WTC11 (cell line): Measurements from ENCODE around the gene LRRC8D. TPM values are rescaled to one million over a fixed set of nuclear protein-coding genes. Genes with fewer than 3 reads are reported as not detected.

Experiments
- ATAC-seq: fragments of 200-7000 bp; cut with Tn5 transposase; 2 replicates; pipeline ENCODE4 v1.10.0; 2021; ENCODE audit warnings: mild to moderate bottlenecking, moderate library complexity
- CTCF ChIA-PET: fragments of 300-600 bp; sonication (Branson Sonifier 250); formaldehyde crosslinking; loops from one replicate; lab custom pipeline; 2021; ENCODE audit warnings: antibody characterized with exemption; lab: Charles Lee
- POLR2A ChIA-PET: fragments of 350-600 bp; sonication (Branson Sonifier 250); formaldehyde crosslinking; loops from one replicate; lab custom pipeline; 2021; ENCODE audit warnings: antibody characterized with exemption; lab: Charles Lee
- DNase-seq: peaks from one replicate; pipeline ENCODE4 v3.0.0; 2021; ENCODE audit warnings: low spot score
- H3K27ac Mint-ChIP-seq: 2 replicates; pipeline ENCODE4 v1.8.0; 2021; ENCODE audit warnings: mixed read lengths
- H3K27me3 Mint-ChIP-seq: 2 replicates; pipeline ENCODE4 v1.8.0; 2021; ENCODE audit warnings: low read depth, mild to moderate bottlenecking, moderate library complexity, mixed read lengths
- H3K36me3 Mint-ChIP-seq: 2 replicates; pipeline ENCODE4 v1.8.0; 2021; ENCODE audit warnings: mixed read lengths
- H3K4me1 Mint-ChIP-seq: 2 replicates; pipeline ENCODE4 v1.8.0; 2022; ENCODE audit warnings: mixed read lengths
- H3K4me3 Mint-ChIP-seq: 2 replicates; pipeline ENCODE4 v1.8.0; 2021; ENCODE audit warnings: mild to moderate bottlenecking, moderate library complexity, mixed read lengths
- H3K9me3 Mint-ChIP-seq: 2 replicates; pipeline ENCODE4 v1.8.0; 2021; ENCODE audit warnings: mixed read lengths
- CREM ChIP-seq: sonication (generic); formaldehyde crosslinking; IDR thresholded peaks from 2 replicates; pipeline ENCODE4 v1.8.1; 2022; ENCODE audit warnings: mild to moderate bottlenecking, missing genetic modification reagents, moderate library complexity
- GTF2I ChIP-seq: fragments of 250-450 bp; sonication (Bioruptor Pico); conservative IDR thresholded peaks from 2 replicates; pipeline ENCODE4 v1.4.0; 2021; ENCODE audit warnings: mild to moderate bottlenecking
- IRF2 ChIP-seq: sonication (generic); formaldehyde crosslinking; IDR thresholded peaks from 2 replicates; pipeline ENCODE4 v1.8.0; 2022; ENCODE audit warnings: low read depth, missing genetic modification reagents, borderline replicate concordance
- PRRX2 ChIP-seq: fragments of 250-450 bp; sonication (Bioruptor Pico); IDR thresholded peaks from 2 replicates; pipeline ENCODE4 v1.8.0; 2021; ENCODE audit warnings: mild to moderate bottlenecking
- RELA ChIP-seq: sonication (generic); formaldehyde crosslinking; IDR thresholded peaks from 2 replicates; pipeline ENCODE4 v1.8.1; 2022; ENCODE audit warnings: missing genetic modification reagents, mild to moderate bottlenecking, borderline replicate concordance
- SMAD3 ChIP-seq: sonication (generic); formaldehyde crosslinking; IDR thresholded peaks from 2 replicates; pipeline ENCODE4 v1.8.0; 2022; ENCODE audit warnings: missing genetic modification reagents, mild to moderate bottlenecking, borderline replicate concordance
- SMAD4 ChIP-seq: sonication (generic); formaldehyde crosslinking; IDR thresholded peaks from 2 replicates; pipeline ENCODE4 v1.8.0; 2022; ENCODE audit warnings: mild to moderate bottlenecking, missing genetic modification reagents
- ZNF263 ChIP-seq: sonication (generic); formaldehyde crosslinking; IDR thresholded peaks from 2 replicates; pipeline ENCODE4 v1.8.1; 2022; ENCODE audit warnings: low read depth, mild to moderate bottlenecking, moderate library complexity, missing genetic modification reagents
- ZNF317 ChIP-seq: sonication (generic); formaldehyde crosslinking; IDR thresholded peaks from 2 replicates; pipeline ENCODE4 v1.8.1; 2023; ENCODE audit warnings: low read depth, mild to moderate bottlenecking, moderate library complexity, missing genetic modification reagents, borderline replicate concordance
- total RNA-seq: library from RNA; stranded (reverse); gene quantifications from 3 replicates; pipeline ENCODE4 v1.2.3, GENCODE V29; 2021
- TF ChIP-seq, protein P1 (sequence below): sonication (generic); formaldehyde crosslinking; IDR thresholded peaks from 2 replicates; pipeline ENCODE4 v1.8.1; 2022; ENCODE audit warnings: low read depth, mild to moderate bottlenecking, moderate library complexity, missing genetic modification reagents, borderline replicate concordance
- TF ChIP-seq, protein P2 (sequence below): sonication (generic); formaldehyde crosslinking; IDR thresholded peaks from 2 replicates; pipeline ENCODE4 v1.8.1; 2022; ENCODE audit warnings: mild to moderate bottlenecking, moderate library complexity, missing genetic modification reagents
- TF ChIP-seq, protein P3 (sequence below): sonication (generic); formaldehyde crosslinking; IDR thresholded peaks from 2 replicates; pipeline ENCODE4 v1.8.0; 2022; ENCODE audit warnings: mild to moderate bottlenecking, missing genetic modification reagents
- TF ChIP-seq, protein P4 (sequence below): sonication (generic); formaldehyde crosslinking; conservative IDR thresholded peaks from 2 replicates; pipeline ENCODE4 v1.8.1; 2022; ENCODE audit warnings: mild to moderate bottlenecking, missing genetic modification reagents
- TF ChIP-seq, protein P5 (sequence below): sonication (generic); formaldehyde crosslinking; IDR thresholded peaks from 2 replicates; pipeline ENCODE4 v1.8.0; 2022; ENCODE audit warnings: mild to moderate bottlenecking, missing genetic modification reagents
- TF ChIP-seq, protein P6 (sequence below): sonication (generic); formaldehyde crosslinking; conservative IDR thresholded peaks from 2 replicates; pipeline ENCODE4 v1.8.1; 2023; ENCODE audit warnings: mild to moderate bottlenecking, low read depth, missing genetic modification reagents, moderate library complexity

Gene LRRC8D
- total RNA-seq, 1 experiment from 2014 or later = 42.6 TPM

DNA sequence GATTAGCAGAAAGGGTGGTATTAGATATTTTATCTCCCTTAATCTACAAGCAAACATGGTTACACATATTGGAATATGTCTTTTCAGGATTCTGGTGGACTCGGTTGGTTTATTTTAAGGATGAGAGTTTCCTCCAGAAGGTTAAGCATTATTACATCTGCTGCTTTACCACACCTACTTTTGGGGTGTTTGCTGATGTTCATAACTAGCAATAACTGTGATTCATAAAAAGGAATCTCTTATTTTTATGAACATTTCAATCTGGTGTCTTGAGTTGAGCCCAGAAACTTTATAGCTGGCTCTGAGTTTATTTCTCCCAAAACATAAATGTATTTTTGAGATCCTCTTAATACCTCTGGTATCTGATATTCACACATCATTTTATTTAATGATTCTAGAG lies 82.7 kb downstream of the LRRC8D start:
- Mint-ChIP-seq H3K4me1 (peaks cover 91% of the 10 kb centered on the region), H3K27ac (no peak overlapping the region), H3K36me3 (no peaks in the 10 kb centered on the region), H3K4me3 (no peak overlapping the region), H3K9me3 (no peaks in the 10 kb centered on the region), H3K27me3 (no peaks in the 10 kb centered on the region)
- DNase-seq (no peak), ATAC-seq (no peak)
- TF ChIP-seq GTF2I (no peak), PRRX2 (CRISPR knock-in tag) (no peak), IRF2 (CRISPR knock-in tag) (no peak), SMAD4 (no peak), ZNF263 (CRISPR knock-in tag) (no peak), RELA (CRISPR knock-in tag) (no peak), CREM (no peak), ZNF317 (CRISPR knock-in tag) (no peak)
- TF ChIP-seq, protein P1, sequence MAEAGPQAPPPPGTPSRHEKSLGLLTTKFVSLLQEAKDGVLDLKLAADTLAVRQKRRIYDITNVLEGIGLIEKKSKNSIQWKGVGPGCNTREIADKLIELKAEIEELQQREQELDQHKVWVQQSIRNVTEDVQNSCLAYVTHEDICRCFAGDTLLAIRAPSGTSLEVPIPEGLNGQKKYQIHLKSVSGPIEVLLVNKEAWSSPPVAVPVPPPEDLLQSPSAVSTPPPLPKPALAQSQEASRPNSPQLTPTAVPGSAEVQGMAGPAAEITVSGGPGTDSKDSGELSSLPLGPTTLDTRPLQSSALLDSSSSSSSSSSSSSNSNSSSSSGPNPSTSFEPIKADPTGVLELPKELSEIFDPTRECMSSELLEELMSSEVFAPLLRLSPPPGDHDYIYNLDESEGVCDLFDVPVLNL = no peak
- TF ChIP-seq, protein P2, sequence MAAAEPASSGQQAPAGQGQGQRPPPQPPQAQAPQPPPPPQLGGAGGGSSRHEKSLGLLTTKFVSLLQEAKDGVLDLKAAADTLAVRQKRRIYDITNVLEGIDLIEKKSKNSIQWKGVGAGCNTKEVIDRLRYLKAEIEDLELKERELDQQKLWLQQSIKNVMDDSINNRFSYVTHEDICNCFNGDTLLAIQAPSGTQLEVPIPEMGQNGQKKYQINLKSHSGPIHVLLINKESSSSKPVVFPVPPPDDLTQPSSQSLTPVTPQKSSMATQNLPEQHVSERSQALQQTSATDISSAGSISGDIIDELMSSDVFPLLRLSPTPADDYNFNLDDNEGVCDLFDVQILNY = no peak
- TF ChIP-seq, protein P3, sequence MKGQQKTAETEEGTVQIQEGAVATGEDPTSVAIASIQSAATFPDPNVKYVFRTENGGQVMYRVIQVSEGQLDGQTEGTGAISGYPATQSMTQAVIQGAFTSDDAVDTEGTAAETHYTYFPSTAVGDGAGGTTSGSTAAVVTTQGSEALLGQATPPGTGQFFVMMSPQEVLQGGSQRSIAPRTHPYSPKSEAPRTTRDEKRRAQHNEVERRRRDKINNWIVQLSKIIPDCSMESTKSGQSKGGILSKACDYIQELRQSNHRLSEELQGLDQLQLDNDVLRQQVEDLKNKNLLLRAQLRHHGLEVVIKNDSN (CRISPR knock-in tag) = no peak
- TF ChIP-seq, all 79 proteins: peak for 0
- POLR2A ChIA-PET = no interaction called here
- CTCF ChIA-PET = interaction anchor here (3.2 kb wide), 1 partner anchor 61 kb away, joined by 11 read pairs; no protein-coding TSS in a partner anchor

DNA sequence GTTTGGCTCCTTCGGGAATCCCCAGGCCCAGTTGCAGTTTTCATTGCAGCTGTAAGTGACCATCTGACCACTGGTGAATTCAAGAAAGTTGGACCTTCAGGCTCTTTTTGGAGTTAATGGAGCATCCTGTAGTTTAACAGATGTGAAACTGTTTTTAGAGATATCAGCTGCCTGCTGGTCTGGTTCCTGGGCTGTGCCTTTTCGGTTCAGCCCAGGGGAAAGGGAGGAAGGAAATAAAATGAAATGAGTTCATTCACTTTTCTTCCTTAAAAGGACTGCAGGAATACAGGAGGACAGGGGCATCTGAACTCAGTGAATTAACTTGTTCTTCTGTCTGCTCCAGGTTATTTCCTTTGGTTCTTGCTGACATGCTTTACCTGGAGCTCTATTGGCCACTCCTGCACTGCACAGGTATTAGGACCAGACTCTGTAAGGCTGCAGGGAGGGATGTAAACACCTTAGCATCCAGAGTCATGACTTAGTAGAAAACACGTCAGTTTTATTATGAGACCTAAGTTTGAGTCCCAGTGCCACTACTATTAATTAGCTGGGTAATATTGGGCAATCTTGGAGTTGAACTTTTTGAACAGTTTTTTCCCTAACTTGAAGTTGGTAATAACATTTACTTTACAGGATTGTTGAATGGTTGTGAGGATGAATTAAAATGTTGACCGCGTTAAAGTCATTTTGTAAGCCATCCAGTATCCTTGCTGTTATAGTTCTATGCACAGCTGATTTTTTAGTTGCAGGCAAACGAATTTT lies 83.6 kb downstream of the LRRC8D start:
- no peak for DNase-seq
- H3K27ac Mint-ChIP-seq = peak overlapping the region; percentile 83
- H3K27me3 Mint-ChIP-seq = no peaks in the 10 kb centered on the region
- no peak for ATAC-seq
- peaks cover 91% of the 10 kb centered on the region for H3K4me1 Mint-ChIP-seq
- TF ChIP-seq, protein P1 = no peak
- no peak for TF ChIP-seq SMAD3 (CRISPR knock-in tag)
- TF ChIP-seq, protein P4, sequence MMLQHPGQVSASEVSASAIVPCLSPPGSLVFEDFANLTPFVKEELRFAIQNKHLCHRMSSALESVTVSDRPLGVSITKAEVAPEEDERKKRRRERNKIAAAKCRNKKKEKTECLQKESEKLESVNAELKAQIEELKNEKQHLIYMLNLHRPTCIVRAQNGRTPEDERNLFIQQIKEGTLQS (CRISPR knock-in tag) = no peak
- TF ChIP-seq, protein P5, sequence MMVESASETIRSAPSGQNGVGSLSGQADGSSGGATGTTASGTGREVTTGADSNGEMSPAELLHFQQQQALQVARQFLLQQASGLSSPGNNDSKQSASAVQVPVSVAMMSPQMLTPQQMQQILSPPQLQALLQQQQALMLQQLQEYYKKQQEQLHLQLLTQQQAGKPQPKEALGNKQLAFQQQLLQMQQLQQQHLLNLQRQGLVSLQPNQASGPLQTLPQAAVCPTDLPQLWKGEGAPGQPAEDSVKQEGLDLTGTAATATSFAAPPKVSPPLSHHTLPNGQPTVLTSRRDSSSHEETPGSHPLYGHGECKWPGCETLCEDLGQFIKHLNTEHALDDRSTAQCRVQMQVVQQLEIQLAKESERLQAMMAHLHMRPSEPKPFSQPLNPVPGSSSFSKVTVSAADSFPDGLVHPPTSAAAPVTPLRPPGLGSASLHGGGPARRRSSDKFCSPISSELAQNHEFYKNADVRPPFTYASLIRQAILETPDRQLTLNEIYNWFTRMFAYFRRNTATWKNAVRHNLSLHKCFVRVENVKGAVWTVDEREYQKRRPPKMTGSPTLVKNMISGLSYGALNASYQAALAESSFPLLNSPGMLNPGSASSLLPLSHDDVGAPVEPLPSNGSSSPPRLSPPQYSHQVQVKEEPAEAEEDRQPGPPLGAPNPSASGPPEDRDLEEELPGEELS (CRISPR knock-in tag) = no peak
- TF ChIP-seq, protein P6, sequence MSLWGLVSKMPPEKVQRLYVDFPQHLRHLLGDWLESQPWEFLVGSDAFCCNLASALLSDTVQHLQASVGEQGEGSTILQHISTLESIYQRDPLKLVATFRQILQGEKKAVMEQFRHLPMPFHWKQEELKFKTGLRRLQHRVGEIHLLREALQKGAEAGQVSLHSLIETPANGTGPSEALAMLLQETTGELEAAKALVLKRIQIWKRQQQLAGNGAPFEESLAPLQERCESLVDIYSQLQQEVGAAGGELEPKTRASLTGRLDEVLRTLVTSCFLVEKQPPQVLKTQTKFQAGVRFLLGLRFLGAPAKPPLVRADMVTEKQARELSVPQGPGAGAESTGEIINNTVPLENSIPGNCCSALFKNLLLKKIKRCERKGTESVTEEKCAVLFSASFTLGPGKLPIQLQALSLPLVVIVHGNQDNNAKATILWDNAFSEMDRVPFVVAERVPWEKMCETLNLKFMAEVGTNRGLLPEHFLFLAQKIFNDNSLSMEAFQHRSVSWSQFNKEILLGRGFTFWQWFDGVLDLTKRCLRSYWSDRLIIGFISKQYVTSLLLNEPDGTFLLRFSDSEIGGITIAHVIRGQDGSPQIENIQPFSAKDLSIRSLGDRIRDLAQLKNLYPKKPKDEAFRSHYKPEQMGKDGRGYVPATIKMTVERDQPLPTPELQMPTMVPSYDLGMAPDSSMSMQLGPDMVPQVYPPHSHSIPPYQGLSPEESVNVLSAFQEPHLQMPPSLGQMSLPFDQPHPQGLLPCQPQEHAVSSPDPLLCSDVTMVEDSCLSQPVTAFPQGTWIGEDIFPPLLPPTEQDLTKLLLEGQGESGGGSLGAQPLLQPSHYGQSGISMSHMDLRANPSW (CRISPR knock-in tag) = no peak
- TF ChIP-seq IRF2 (CRISPR knock-in tag) = no peak
- H3K36me3 Mint-ChIP-seq = no peaks in the 10 kb centered on the region
- no peaks in the 10 kb centered on the region for H3K9me3 Mint-ChIP-seq
- CTCF ChIA-PET = interaction anchor here (1.0 to 3.2 kb wide), 2 partner anchors 15 to 61 kb away, joined by 3 to 11 read pairs; no protein-coding TSS in a partner anchor
- POLR2A ChIA-PET = no interaction called here
- no peak overlapping the region for H3K4me3 Mint-ChIP-seq
